Testis (tissue), 3 donors: ENCODE results near the gene VN1R5. TPM values are rescaled to one million over a fixed set of nuclear protein-coding genes. Genes with fewer than 3 reads are reported as not detected.
"Not testable (repeated sequence)": the region's sequence is repeated elsewhere in the genome, so short reads cannot be mapped to it uniquely, and the experiment has no call there.

Experiments
- DNase-seq: peaks from one replicate; pipeline ENCODE4 v3.0.0-alpha.2; 2019
- H3K27ac ChIP-seq, 2 donors: fragments of 200-600 bp; sonication (generic); one replicate each; pipeline ENCODE4 v1.5.1; 2019
- H3K27me3 ChIP-seq: fragments of 200-600 bp; sonication (generic); one replicate; pipeline ENCODE4 v1.5.1; 2019
- H3K36me3 ChIP-seq: fragments of 200-600 bp; sonication (generic); one replicate; pipeline ENCODE4 v1.5.1; 2017; ENCODE audit warnings: low read depth; ENCODE audit errors: missing control alignments
- H3K4me1 ChIP-seq: fragments of 200-600 bp; sonication (generic); one replicate; pipeline ENCODE4 v1.5.1; 2019
- H3K4me3 ChIP-seq, 2 donors: fragments of 200-600 bp; sonication (generic); one replicate each; pipeline ENCODE4 v1.5.1; 2017 to 2019
- H3K9me3 ChIP-seq: fragments of 200-600 bp; sonication (generic); one replicate; pipeline ENCODE4 v1.5.1; 2017
- POLR2A ChIP-seq: fragments of 450-650 bp; IDR thresholded peaks from one replicate; pipeline ENCODE4 v1.6.1; 2017; ENCODE audit warnings: antibody characterized with exemption, mild to moderate bottlenecking, moderate library complexity
- WGBS, 2 donors: methylation state at CpG; one replicate each; pipeline ENCODE4 v1.1.5; 2018; 5-methylcytosine and 5-hydroxymethylcytosine counted together
- intact Hi-C: fragments of 100-400 bp; cut with DNase I; formaldehyde crosslinking; loops from one replicate; pipeline ENCODE4 v1.15.1; 2023; ENCODE audit warnings: low total_unique reads
- polyA plus RNA-seq: library from polyadenylated mRNA; stranded (reverse); fragments of 350-450 nt; fragmentation: Illumina TruSeq; extraction: RNeasy Lipid Tissue Mini Kit (QIAGEN cat#74804); gene quantifications from one replicate; pipeline ENCODE4 v1.2.3, GENCODE V29; 2014; ENCODE audit warnings: low read depth, low replicate concordance; ENCODE audit not compliant: insufficient read depth
- total RNA-seq, 2 donors: library from RNA; depleted of rRNA; stranded (reverse); fragments of >200 nt; gene quantifications; one replicate each; pipeline ENCODE4 v1.2.3, GENCODE V29; 2016
- TF ChIP-seq, protein P1 (sequence below), 3 experiments: fragments of 450-650 bp in 2 of 3; fragments of 200-600 bp in 1 of 3; sonication (generic) in 1 of 3; IDR thresholded peaks; one replicate each; pipeline ENCODE4 v1.5.1; 2016 to 2019; ENCODE audit warnings: antibody characterized with exemption in 3 of 3, mild to moderate bottlenecking in 2 of 3, moderate library complexity in 1 of 3

Gene VN1R5
- total and polyA plus RNA-seq, 3 donors from 2014 or later, result not detected

DNA sequence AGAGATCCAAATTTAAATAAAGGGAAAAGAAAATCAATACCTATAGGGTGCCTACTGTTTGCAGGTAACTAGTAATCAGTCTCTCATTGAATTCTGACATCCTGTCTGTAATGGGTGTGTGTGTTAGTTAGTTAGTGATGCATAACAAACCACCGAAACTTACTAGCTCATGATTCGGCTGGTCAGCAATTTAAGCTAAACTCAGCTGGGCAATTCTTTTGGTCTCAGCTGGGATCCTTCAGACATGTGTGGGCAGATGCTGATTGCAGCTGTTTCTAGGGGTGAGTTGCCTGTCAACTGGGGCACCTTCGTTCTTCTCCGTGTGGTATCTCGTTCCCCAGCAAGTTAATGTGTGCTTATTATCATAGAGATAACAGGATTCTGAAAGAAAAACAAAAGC, 43.9 kb upstream of the VN1R5 start:
- WGBS, 2 donors, result 48 to 55% methylated on average over 5 of the region's 5 CpGs
- TF ChIP-seq, protein P1, sequence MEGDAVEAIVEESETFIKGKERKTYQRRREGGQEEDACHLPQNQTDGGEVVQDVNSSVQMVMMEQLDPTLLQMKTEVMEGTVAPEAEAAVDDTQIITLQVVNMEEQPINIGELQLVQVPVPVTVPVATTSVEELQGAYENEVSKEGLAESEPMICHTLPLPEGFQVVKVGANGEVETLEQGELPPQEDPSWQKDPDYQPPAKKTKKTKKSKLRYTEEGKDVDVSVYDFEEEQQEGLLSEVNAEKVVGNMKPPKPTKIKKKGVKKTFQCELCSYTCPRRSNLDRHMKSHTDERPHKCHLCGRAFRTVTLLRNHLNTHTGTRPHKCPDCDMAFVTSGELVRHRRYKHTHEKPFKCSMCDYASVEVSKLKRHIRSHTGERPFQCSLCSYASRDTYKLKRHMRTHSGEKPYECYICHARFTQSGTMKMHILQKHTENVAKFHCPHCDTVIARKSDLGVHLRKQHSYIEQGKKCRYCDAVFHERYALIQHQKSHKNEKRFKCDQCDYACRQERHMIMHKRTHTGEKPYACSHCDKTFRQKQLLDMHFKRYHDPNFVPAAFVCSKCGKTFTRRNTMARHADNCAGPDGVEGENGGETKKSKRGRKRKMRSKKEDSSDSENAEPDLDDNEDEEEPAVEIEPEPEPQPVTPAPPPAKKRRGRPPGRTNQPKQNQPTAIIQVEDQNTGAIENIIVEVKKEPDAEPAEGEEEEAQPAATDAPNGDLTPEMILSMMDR (IDR thresholded peaks at IDR 0.05), result no peak
- TF ChIP-seq POLR2A, result no peak
- H3K36me3 ChIP-seq, result no peaks in the 10 kb centered on the region
- no peak overlapping the region for H3K27ac ChIP-seq
- no peak overlapping the region for H3K4me3 ChIP-seq
- no peak for DNase-seq
- H3K4me1 ChIP-seq, result peaks cover 7% of the 10 kb centered on the region
- no peaks in the 10 kb centered on the region for H3K27me3 ChIP-seq
- H3K9me3 ChIP-seq, result no peaks in the 10 kb centered on the region
- intact Hi-C loops, result no loop called here

DNA sequence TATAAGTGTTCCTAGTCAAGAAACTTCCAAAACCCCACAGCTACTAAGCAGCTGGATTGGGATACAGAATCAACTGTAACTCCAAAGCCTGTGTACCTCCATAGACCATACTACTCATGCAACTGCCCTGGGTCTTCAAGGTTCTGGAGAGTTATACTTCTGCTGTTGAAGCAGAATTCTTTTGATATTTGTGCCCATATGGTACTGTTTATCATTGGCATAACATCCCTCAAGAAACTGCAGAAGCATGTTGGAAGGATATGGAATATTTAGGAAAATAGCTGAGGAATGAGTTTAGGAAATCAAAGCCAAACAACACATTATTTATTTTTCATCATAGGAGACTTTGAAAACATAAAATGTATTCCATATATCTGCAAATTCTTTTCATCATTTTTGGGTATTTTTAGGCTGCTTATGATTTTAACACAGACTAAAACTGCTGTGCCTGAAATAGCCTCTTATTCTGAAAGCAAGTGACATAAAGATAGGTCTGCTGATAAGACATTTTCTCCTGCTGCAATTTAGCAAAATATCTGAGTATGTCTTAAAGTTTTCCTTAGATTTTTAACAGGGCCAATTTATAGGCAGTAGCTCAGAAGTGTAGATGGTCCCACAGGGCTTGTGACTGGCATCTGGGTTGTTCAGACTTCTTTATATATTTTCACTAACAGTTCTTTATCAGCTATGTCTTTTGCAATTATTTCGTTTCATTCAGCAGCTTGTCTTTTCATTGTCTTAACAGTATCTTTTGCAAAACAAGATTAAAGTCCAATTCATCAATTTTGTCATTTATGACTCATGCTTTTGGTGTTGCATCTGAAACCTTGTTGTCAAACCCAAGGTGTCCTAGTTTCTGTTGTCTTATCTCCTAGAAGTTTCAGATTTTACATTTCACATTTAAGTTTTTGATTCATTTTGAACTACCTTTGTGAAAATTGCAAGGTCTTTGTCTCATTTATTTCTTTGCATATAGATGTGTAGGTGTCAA, 43.0 kb upstream of the VN1R5 start:
- peaks cover 7% of the 10 kb centered on the region for H3K4me1 ChIP-seq
- no peaks in the 10 kb centered on the region for H3K9me3 ChIP-seq
- H3K27ac ChIP-seq, result no peak overlapping the region
- H3K27me3 ChIP-seq, result no peaks in the 10 kb centered on the region
- no peaks in the 10 kb centered on the region for H3K36me3 ChIP-seq
- H3K4me3 ChIP-seq, result no peak overlapping the region
- DNase-seq, result no peak
- intact Hi-C loops, result no loop called here
- TF ChIP-seq, protein P1 (IDR thresholded peaks at IDR 0.05), result no peak
- TF ChIP-seq POLR2A, result no peak
- 54% methylated on average over 1 of the region's 1 CpG for WGBS, 2 donors

DNA sequence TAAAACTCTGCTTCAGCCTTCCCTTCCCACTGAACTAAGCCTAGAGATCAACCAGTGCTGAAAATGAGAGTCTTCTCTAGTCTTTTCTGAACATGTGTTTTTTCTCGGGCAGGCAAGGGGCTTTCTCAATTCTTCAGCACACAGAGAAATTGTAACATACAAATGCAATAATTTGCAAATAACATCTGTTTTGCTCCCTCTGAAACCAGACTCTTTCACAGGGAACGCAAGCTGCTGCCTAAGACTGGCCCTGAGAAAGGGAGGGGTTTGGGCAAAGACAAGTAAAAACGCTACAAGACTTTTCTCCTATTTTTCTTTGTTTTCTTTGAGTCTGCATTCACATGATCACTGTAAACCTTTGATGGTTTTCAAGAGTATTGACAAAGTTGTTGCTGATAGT, 39.6 kb upstream of the VN1R5 start:
- 53 to 56% methylated on average over 3 of the region's 3 CpGs for WGBS, 2 donors
- no peaks in the 10 kb centered on the region for H3K36me3 ChIP-seq
- no peaks in the 10 kb centered on the region for H3K4me1 ChIP-seq
- DNase-seq, result no peak
- intact Hi-C loops, result no loop called here
- H3K27ac ChIP-seq, result no peak overlapping the region
- no peaks in the 10 kb centered on the region for H3K9me3 ChIP-seq
- no peaks in the 10 kb centered on the region for H3K27me3 ChIP-seq
- TF ChIP-seq, protein P1 (IDR thresholded peaks at IDR 0.05), result no peak
- TF ChIP-seq POLR2A, result no peak
- no peak overlapping the region for H3K4me3 ChIP-seq

DNA sequence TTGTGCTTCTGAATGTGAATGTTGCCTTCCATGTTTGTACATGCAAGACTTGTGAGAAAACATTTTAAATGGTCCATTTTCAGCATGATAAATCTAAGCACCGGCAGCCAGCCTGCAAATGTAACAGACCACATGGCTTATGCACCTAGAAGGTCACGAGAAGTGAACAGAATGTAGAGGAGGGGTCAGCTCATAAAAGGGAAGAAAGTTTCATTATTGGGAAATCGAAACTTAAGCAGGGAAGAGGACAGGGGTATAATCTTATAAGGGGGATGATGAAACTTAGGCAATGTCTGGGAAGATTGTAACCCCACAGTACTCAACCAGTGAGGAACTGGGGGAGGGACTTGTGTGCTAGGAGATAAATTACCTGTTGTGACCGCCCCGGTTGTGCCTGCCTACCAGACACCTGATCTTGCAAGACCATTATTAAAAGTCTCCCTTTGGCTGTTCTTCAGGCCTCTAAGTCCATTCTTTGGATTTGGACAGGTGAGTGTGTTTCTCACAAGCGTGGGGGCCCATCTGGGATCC, 37.7 kb upstream of the VN1R5 start:
- 70 to 80% methylated on average over 6 of the region's 6 CpGs for WGBS, 2 donors
- H3K27me3 ChIP-seq, result no peaks in the 10 kb centered on the region
- H3K4me1 ChIP-seq, result no peaks in the 10 kb centered on the region
- no peak overlapping the region for H3K27ac ChIP-seq
- no peaks in the 10 kb centered on the region for H3K9me3 ChIP-seq
- H3K36me3 ChIP-seq, result no peaks in the 10 kb centered on the region
- no peak overlapping the region for H3K4me3 ChIP-seq
- intact Hi-C loops, result no loop called here
- TF ChIP-seq, protein P1 (IDR thresholded peaks at IDR 0.05), result no peak
- TF ChIP-seq POLR2A, result no peak
- no peak for DNase-seq

DNA sequence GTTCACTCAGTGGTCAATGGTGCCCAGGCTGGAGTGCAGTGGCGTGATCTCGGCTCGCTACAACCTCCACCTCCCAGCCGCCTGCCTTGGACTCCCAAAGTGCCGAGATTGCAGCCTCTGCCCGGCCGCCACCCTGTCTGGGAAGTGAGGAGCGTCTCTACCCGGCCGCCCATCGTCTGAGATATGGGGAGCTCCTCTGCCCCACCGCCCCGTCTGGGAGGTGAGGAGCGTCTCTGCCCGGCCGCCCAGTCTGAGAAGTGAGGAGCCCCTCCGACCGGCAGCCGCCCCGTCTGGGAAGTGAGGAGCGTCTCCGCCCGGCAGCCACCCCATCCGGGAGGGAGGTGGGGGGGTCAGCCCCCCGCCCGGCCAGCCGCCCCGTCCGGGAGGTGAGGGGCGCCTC, 35.6 kb upstream of the VN1R5 start:
- intact Hi-C loops, H3K4me3 ChIP-seq, H3K27me3 ChIP-seq, H3K4me1 ChIP-seq, H3K36me3 ChIP-seq, H3K27ac ChIP-seq, H3K9me3 ChIP-seq, DNase-seq: not testable (repeated sequence)
- WGBS, 2 donors, result 74 to 85% methylated on average over 5 to 8 of the region's 30 CpGs
